ENCODE data around the gene DCLK1.

DCLK1 gene

GRCh38 chr13:35953537-35954206, 177.5 kb downstream of the DCLK1 start:
- no peak overlapping the region for H3K4me2 ChIP-seq (ENCODE audit: low read length)
- no peak overlapping the region for H4K12ac ChIP-seq (ENCODE audit: low read depth, low read length)
- no peaks in the 10 kb centered on the region for H3K79me2 ChIP-seq (ENCODE audit: control insufficient read depth, insufficient read depth, low read length, poor library complexity)
- no peak overlapping the region for H3K27ac ChIP-seq (ENCODE audit: low read depth, low read length)
- WGBS (ENCODE audit: extremely low coverage, insufficient coverage, insufficient read length): no CpG with 5 or more reads among the region's 12 CpGs
- peak; percentile 5 to 56 for DNase-seq
- H4K91ac ChIP-seq (ENCODE audit: low read depth, low read length): no peak overlapping the region
- no peak overlapping the region for H2BK120ac ChIP-seq (ENCODE audit: insufficient read depth, low read length, poor library complexity)
- H2BK12ac ChIP-seq (ENCODE audit: low read length): no peak overlapping the region
- H3K9me3 ChIP-seq (ENCODE audit: insufficient read depth, low read depth, low read length): peaks cover 3% of the 10 kb centered on the region
- H3K36me3 ChIP-seq (ENCODE audit: control insufficient read depth in 1 of 2, insufficient read depth in 2 of 2, low read length in 2 of 2): no peaks in the 10 kb centered on the region
- H3K23ac ChIP-seq (ENCODE audit: low read length): no peak overlapping the region
- H3K27me3 ChIP-seq (ENCODE audit: insufficient read depth, low read length): no peaks in the 10 kb centered on the region
- no peak overlapping the region for H2BK5ac ChIP-seq (ENCODE audit: low read depth, low read length, poor library complexity)
- H2AFZ ChIP-seq (ENCODE audit: insufficient read depth, low read length, poor library complexity): no peak overlapping the region
- H3K14ac ChIP-seq (ENCODE audit: low read length): no peak overlapping the region
- H3K18ac ChIP-seq (ENCODE audit: low read length): no peak overlapping the region
- H3K9ac ChIP-seq (ENCODE audit: low read length): no peak overlapping the region
- no peak overlapping the region for H4K8ac ChIP-seq (ENCODE audit: low read depth, low read length)
- H2AK5ac ChIP-seq (ENCODE audit: low read length): no peak overlapping the region
- H3K4me1 ChIP-seq (ENCODE audit: control insufficient read depth in 1 of 2, insufficient read depth in 2 of 2, low read length in 2 of 2): no peaks in the 10 kb centered on the region
- H3K4ac ChIP-seq (ENCODE audit: low read depth, low read length): no peak overlapping the region
- no peaks in the 10 kb centered on the region for H3K79me1 ChIP-seq (ENCODE audit: low read length)
- no peak overlapping the region for H3K4me3 ChIP-seq (ENCODE audit: low read depth, low read length)

GRCh38 chr13:35947315-35947714, 183.9 kb downstream of the DCLK1 start:
- H3K9me3 ChIP-seq (ENCODE audit: insufficient read depth, low read depth, low read length): peaks cover 2% of the 10 kb centered on the region
- no peaks in the 10 kb centered on the region for H3K79me2 ChIP-seq (ENCODE audit: control insufficient read depth, insufficient read depth, low read length, poor library complexity)
- DNase-seq: no peak
- no peak overlapping the region for H2AK5ac ChIP-seq (ENCODE audit: low read length)
- H3K36me3 ChIP-seq (ENCODE audit: control insufficient read depth in 1 of 2, insufficient read depth in 2 of 2, low read length in 2 of 2): no peaks in the 10 kb centered on the region
- no peak overlapping the region for H4K8ac ChIP-seq (ENCODE audit: low read depth, low read length)
- WGBS (ENCODE audit: extremely low coverage, insufficient coverage, insufficient read length): no CpG with 5 or more reads among the region's 4 CpGs
- no peaks in the 10 kb centered on the region for H3K27me3 ChIP-seq (ENCODE audit: insufficient read depth, low read length)
- no peak overlapping the region for H3K27ac ChIP-seq (ENCODE audit: low read depth, low read length)
- no peak overlapping the region for H2AFZ ChIP-seq (ENCODE audit: insufficient read depth, low read length, poor library complexity)
- no peak overlapping the region for H3K14ac ChIP-seq (ENCODE audit: low read length)
- H4K91ac ChIP-seq (ENCODE audit: low read depth, low read length): no peak overlapping the region
- no peak overlapping the region for H3K4me3 ChIP-seq (ENCODE audit: low read depth, low read length)
- H2BK5ac ChIP-seq (ENCODE audit: low read depth, low read length, poor library complexity): no peak overlapping the region
- H4K12ac ChIP-seq (ENCODE audit: low read depth, low read length): no peak overlapping the region
- H2BK12ac ChIP-seq (ENCODE audit: low read length): no peak overlapping the region
- no peak overlapping the region for H3K4ac ChIP-seq (ENCODE audit: low read depth, low read length)
- H3K4me1 ChIP-seq (ENCODE audit: control insufficient read depth in 1 of 2, insufficient read depth in 2 of 2, low read length in 2 of 2): no peaks in the 10 kb centered on the region
- no peak overlapping the region for H3K9ac ChIP-seq (ENCODE audit: low read length)
- no peak overlapping the region for H3K4me2 ChIP-seq (ENCODE audit: low read length)
- H3K18ac ChIP-seq (ENCODE audit: low read length): no peak overlapping the region
- H3K79me1 ChIP-seq (ENCODE audit: low read length): no peaks in the 10 kb centered on the region
- no peak overlapping the region for H3K23ac ChIP-seq (ENCODE audit: low read length)
- no peak overlapping the region for H2BK120ac ChIP-seq (ENCODE audit: insufficient read depth, low read length, poor library complexity)

- H3K9ac ChIP-seq (ENCODE audit: low read length): no peak overlapping the region
- no peak overlapping the region for H2AK5ac ChIP-seq (ENCODE audit: low read length)
- no peak overlapping the region for H3K4me3 ChIP-seq (ENCODE audit: low read depth, low read length)
- H3K27me3 ChIP-seq (ENCODE audit: insufficient read depth, low read length): no peaks in the 10 kb centered on the region
- H2AFZ ChIP-seq (ENCODE audit: insufficient read depth, low read length, poor library complexity): no peak overlapping the region
- no peak overlapping the region for H4K8ac ChIP-seq (ENCODE audit: low read depth, low read length)
- H2BK12ac ChIP-seq (ENCODE audit: low read length): no peak overlapping the region
- H3K4ac ChIP-seq (ENCODE audit: low read depth, low read length): no peak overlapping the region
- no peak overlapping the region for H4K12ac ChIP-seq (ENCODE audit: low read depth, low read length)
- no peak overlapping the region for H2BK5ac ChIP-seq (ENCODE audit: low read depth, low read length, poor library complexity)
- H3K36me3 ChIP-seq (ENCODE audit: control insufficient read depth in 1 of 2, insufficient read depth in 2 of 2, low read length in 2 of 2): no peaks in the 10 kb centered on the region
- H3K79me2 ChIP-seq (ENCODE audit: control insufficient read depth, insufficient read depth, low read length, poor library complexity): no peaks in the 10 kb centered on the region
- no peak for DNase-seq
- no peak overlapping the region for H3K4me2 ChIP-seq (ENCODE audit: low read length)
- H4K91ac ChIP-seq (ENCODE audit: low read depth, low read length): no peak overlapping the region
- H3K23ac ChIP-seq (ENCODE audit: low read length): no peak overlapping the region
- H3K27ac ChIP-seq (ENCODE audit: low read depth, low read length): no peak overlapping the region
- no peaks in the 10 kb centered on the region for H3K4me1 ChIP-seq (ENCODE audit: control insufficient read depth in 1 of 2, insufficient read depth in 2 of 2, low read length in 2 of 2)
- H2BK120ac ChIP-seq (ENCODE audit: insufficient read depth, low read length, poor library complexity): no peak overlapping the region
- WGBS (ENCODE audit: extremely low coverage, insufficient coverage, insufficient read length): no CpG with 5 or more reads among the region's 4 CpGs
- no peak overlapping the region for H3K18ac ChIP-seq (ENCODE audit: low read length)
- H3K79me1 ChIP-seq (ENCODE audit: low read length): no peaks in the 10 kb centered on the region
- no peak overlapping the region for H3K14ac ChIP-seq (ENCODE audit: low read length)
- H3K9me3 ChIP-seq (ENCODE audit: insufficient read depth, low read depth, low read length): peaks cover 3% of the 10 kb centered on the region
These were observed 185.8 kb downstream of the DCLK1 start for GRCh38 chr13:35945368-35945767.

GRCh38 chr13:35941374-35941773, 189.8 kb downstream of the DCLK1 start:
- no peak overlapping the region for H2BK5ac ChIP-seq (ENCODE audit: low read depth, low read length, poor library complexity)
- no CpG with 5 or more reads among the region's 10 CpGs for WGBS (ENCODE audit: extremely low coverage, insufficient coverage, insufficient read length)

More at GRCh38 chr13:35941374-35941773, 189.8 kb downstream of the DCLK1 start:
- Histone ChIP-seq H2AK5ac (ENCODE audit: low read length) (no peak overlapping the region), H3K9ac (ENCODE audit: low read length) (no peak overlapping the region), H3K14ac (ENCODE audit: low read length) (no peak overlapping the region), H3K9me3 (ENCODE audit: insufficient read depth, low read depth, low read length) (peaks cover 3% of the 10 kb centered on the region), H3K18ac (ENCODE audit: low read length) (no peak overlapping the region), H3K27me3 (ENCODE audit: insufficient read depth, low read length) (no peaks in the 10 kb centered on the region), H3K79me2 (ENCODE audit: control insufficient read depth, insufficient read depth, low read length, poor library complexity) (no peaks in the 10 kb centered on the region), H2BK12ac (ENCODE audit: low read length) (no peak overlapping the region), H3K4me3 (ENCODE audit: low read depth, low read length) (no peak overlapping the region), H3K4me2 (ENCODE audit: low read length) (no peak overlapping the region), H3K4me1 (ENCODE audit: control insufficient read depth in 1 of 2, insufficient read depth in 2 of 2, low read length in 2 of 2) (no peaks in the 10 kb centered on the region), H3K27ac (ENCODE audit: low read depth, low read length) (no peak overlapping the region), H2BK120ac (ENCODE audit: insufficient read depth, low read length, poor library complexity) (no peak overlapping the region), H4K91ac (ENCODE audit: low read depth, low read length) (no peak overlapping the region), H3K4ac (ENCODE audit: low read depth, low read length) (no peak overlapping the region), H3K36me3 (ENCODE audit: control insufficient read depth in 1 of 2, insufficient read depth in 2 of 2, low read length in 2 of 2) (no peaks in the 10 kb centered on the region), H4K12ac (ENCODE audit: low read depth, low read length) (no peak overlapping the region), H3K79me1 (ENCODE audit: low read length) (no peaks in the 10 kb centered on the region), H2AFZ (ENCODE audit: insufficient read depth, low read length, poor library complexity) (no peak overlapping the region), H4K8ac (ENCODE audit: low read depth, low read length) (no peak overlapping the region), H3K23ac (ENCODE audit: low read length) (no peak overlapping the region)
- DNase-seq: no peak

Data from trophoblast cell (in vitro differentiated cells and primary cell).